WERI-Rb-1 (cell line): ENCODE results near the gene NUP214.

Experiments
- DNase-seq: peaks from one replicate; pipeline ENCODE4 v3.0.0-alpha.2; 2020
- H3K27ac ChIP-seq: fragments of 250-450 bp; sonication (Bioruptor Pico); 2 replicates; pipeline ENCODE4 v1.5.1; 2020; ENCODE audit warnings: mild to moderate bottlenecking, moderate library complexity
- H3K27me3 ChIP-seq: fragments of 250-450 bp; sonication (Bioruptor Pico); 2 replicates; pipeline ENCODE4 v1.5.1; 2021; ENCODE audit warnings: mild to moderate bottlenecking, low read depth, moderate library complexity; ENCODE audit not compliant: insufficient read depth, severe bottlenecking
- H3K36me3 ChIP-seq: fragments of 250-450 bp; sonication (Bioruptor Pico); 2 replicates; pipeline ENCODE4 v1.5.1; 2020; ENCODE audit warnings: mild to moderate bottlenecking, moderate library complexity
- H3K4me3 ChIP-seq: 2 replicates; pipeline ENCODE4 v1.5.1; 2011; ENCODE audit warnings: low read depth, mild to moderate bottlenecking, control low read depth, low read length
- H3K9me3 ChIP-seq: fragments of 250-450 bp; sonication (Bioruptor Pico); 2 replicates; pipeline ENCODE4 v1.5.1; 2021; ENCODE audit warnings: mild to moderate bottlenecking, moderate library complexity; ENCODE audit not compliant: severe bottlenecking
- TF ChIP-seq, protein P1 (sequence below): IDR thresholded peaks from 2 replicates; pipeline ENCODE4 v1.5.1; 2011; ENCODE audit warnings: low read depth, mild to moderate bottlenecking, control low read depth, inconsistent platforms, low read length

The NUP214 gene

GRCh38 chr9:131091352-131091992, 33.9 kb upstream of the NUP214 start:
- Histone ChIP-seq H3K36me3 (no peaks in the 10 kb centered on the region), H3K4me3 (no peak overlapping the region), H3K27me3 (no peaks in the 10 kb centered on the region), H3K27ac (no peak overlapping the region), H3K9me3 (no peaks in the 10 kb centered on the region)
- TF ChIP-seq, protein P1, sequence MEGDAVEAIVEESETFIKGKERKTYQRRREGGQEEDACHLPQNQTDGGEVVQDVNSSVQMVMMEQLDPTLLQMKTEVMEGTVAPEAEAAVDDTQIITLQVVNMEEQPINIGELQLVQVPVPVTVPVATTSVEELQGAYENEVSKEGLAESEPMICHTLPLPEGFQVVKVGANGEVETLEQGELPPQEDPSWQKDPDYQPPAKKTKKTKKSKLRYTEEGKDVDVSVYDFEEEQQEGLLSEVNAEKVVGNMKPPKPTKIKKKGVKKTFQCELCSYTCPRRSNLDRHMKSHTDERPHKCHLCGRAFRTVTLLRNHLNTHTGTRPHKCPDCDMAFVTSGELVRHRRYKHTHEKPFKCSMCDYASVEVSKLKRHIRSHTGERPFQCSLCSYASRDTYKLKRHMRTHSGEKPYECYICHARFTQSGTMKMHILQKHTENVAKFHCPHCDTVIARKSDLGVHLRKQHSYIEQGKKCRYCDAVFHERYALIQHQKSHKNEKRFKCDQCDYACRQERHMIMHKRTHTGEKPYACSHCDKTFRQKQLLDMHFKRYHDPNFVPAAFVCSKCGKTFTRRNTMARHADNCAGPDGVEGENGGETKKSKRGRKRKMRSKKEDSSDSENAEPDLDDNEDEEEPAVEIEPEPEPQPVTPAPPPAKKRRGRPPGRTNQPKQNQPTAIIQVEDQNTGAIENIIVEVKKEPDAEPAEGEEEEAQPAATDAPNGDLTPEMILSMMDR, result no peak
- DNase-seq, result no peak

DNA sequence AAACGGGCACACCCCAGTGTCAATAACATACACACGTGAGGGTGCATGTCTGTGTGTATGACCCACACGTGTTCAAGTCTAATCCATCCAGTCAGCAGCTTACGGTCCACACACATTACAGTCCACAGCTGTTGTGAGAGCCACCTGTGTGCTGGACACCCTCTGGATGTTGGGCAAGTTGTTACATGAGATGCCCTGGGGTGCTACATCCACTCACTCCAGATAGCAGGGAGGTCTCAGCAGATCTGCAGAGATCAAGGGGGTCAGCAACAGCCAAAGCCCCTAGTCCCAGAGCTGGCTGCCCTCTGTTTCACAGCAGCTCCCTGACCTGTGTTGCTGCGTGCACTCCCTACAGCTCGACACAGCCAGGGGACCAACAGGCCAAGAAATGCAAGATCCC, 33.4 kb upstream of the NUP214 start:
- H3K36me3 ChIP-seq, result peaks cover 4% of the 10 kb centered on the region; the same call in 1 of the 2 replicates
- no peak overlapping the region for H3K4me3 ChIP-seq
- H3K27ac ChIP-seq, result no peak overlapping the region
- H3K27me3 ChIP-seq, result no peaks in the 10 kb centered on the region
- DNase-seq, result no peak
- TF ChIP-seq, protein P1, result no peak
- H3K9me3 ChIP-seq, result no peaks in the 10 kb centered on the region

DNA sequence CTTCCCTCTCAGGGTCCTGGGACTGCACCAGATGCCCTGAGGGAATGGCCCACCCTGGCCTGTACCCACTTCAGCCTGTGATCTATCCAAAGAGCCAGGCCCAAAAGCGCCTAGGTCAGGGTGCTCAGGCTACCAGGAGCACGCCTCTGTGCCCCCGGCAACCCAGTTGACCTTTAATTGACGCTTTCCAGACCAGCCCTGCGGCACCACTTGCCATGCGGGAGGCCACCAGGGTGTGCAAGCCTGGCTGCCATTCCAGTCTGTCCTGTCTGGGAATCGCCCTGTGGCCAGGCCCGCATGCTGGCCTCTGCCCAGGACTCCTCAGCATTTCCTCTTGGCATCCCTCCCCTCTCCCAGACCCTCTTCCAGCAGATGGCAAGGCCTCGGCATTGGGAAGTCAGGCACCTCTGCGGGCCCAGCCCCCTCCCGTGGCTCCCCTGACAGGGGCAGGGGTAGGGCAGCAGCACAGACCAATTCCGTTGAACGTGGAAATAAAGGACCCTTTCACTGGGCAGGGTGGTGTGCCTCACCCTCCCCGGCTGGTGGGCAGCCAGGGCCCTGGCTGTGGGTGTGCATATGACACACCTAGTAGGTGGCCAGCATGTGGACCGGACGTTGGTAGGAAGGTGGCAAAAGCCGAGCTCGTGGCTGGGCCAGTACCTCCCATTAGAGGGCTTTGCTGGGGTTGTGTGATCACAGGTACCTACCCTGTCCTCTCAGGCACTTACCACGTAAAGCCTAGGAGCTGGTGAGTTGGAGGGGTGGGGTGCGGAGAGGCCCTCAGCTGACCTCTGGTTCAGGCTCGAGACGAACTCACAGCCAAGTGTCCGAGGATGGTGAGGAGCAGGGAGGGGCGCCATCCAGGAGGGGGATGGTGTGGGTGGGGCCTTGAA, 32.6 kb upstream of the NUP214 start:
- no peak for DNase-seq
- Histone ChIP-seq H3K36me3 (peaks cover 4% of the 10 kb centered on the region; the same call in 1 of the 2 replicates), H3K4me3 (no peak overlapping the region), H3K27me3 (no peaks in the 10 kb centered on the region), H3K9me3 (no peaks in the 10 kb centered on the region), H3K27ac (no peak overlapping the region)
- TF ChIP-seq, protein P1, result no peak

- H3K36me3 ChIP-seq, result peaks cover 8% of the 10 kb centered on the region
- no peak for DNase-seq
- no peak overlapping the region for H3K4me3 ChIP-seq
- H3K9me3 ChIP-seq, result no peaks in the 10 kb centered on the region
- no peaks in the 10 kb centered on the region for H3K27me3 ChIP-seq
- no peak overlapping the region for H3K27ac ChIP-seq
- TF ChIP-seq, protein P1, result no peak
Observed at GRCh38 chr9:131094015-131094414, 31.4 kb upstream of the NUP214 start.

- Histone ChIP-seq H3K27me3 (no peaks in the 10 kb centered on the region), H3K27ac (no peak overlapping the region), H3K36me3 (peaks cover 10% of the 10 kb centered on the region), H3K4me3 (no peak overlapping the region), H3K9me3 (no peaks in the 10 kb centered on the region)
- DNase-seq, result no peak
- TF ChIP-seq, protein P1, result no peak
Observed at GRCh38 chr9:131094622-131095021, 30.8 kb upstream of the NUP214 start.
